ENCODE results near the gene GRM8. TPM values are rescaled to one million over a fixed set of nuclear protein-coding genes. Genes with fewer than 3 reads are reported as not detected.
A peak's percentile ranks its signal among the peaks of the same experiment; 100 is the strongest.

Gene GRM8
- total RNA-seq, 1 experiment from 2014 or later, result not detected

DNA sequence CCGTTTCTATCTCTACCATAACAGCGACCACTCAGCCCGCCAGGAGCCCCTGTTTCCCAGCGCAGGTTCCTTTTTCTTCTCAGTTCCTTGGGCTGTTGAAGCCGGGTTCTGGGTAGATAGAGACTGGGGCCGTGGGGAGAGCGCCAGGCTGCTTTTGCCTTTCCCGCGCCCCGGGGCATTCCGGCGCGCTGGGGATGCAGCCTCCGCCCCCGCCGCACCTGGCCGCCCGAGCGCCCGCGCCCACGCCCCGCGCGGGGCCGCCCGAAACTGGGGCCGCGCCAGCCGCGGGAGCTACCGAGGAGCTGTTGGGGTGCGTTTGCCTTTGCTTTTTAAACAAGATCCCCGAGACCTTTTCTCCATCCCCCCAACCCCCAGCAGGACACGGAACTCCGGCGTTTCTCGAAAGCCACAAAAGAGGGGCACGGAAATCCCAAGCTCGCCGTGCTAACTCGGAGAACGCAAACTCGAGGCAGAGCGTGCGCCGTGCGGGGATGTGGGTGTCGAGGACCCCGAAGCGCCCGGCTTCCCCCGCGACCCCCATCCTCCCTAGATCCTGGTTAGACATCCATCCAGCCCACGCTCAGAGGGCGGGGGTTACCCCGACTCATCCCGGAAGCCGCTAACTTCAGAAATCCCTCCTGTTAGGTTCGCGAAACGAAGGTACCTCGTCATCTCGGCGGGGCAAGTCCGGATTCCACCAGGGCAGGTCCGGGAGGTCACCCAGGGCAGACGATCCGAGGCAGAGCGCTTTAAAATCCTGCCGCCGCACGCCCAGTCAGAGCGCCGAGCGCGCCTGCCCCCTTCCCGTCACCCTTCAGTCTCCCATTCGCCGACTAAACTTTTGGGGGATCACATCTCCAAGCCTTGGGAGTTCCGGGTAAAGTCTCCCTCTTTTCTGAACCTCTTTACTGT lies 1.0 kb downstream of the GRM8 start:
- Histone ChIP-seq H3K79me2 (ENCODE audit: low read length) (no peaks in the 10 kb centered on the region), H2AFZ (ENCODE audit: low read length) (peak overlapping the region; percentile 96), H3K9ac (ENCODE audit: low read length) (no peak overlapping the region), H4K20me1 (ENCODE audit: low read length) (no peaks in the 10 kb centered on the region), H3K4me1 (ENCODE audit: insufficient read depth, low read length) (peaks cover 13% of the 10 kb centered on the region), H3K27ac (ENCODE audit: low read length) (no peak overlapping the region), H3K4me3 (ENCODE audit: low read length) (peak overlapping the region; percentile 79), H3K9me2 (replicated peaks; ENCODE audit: low read length) (no peaks in the 10 kb centered on the region), H3K4me2 (ENCODE audit: low read length) (peak overlapping the region; percentile 96), H3K36me3 (ENCODE audit: low read depth, low read length) (no peaks in the 10 kb centered on the region), H3K9me3 (ENCODE audit: low read length) (no peaks in the 10 kb centered on the region), H3F3A (ENCODE audit: low read length, unreplicated experiment) (no peaks in the 10 kb centered on the region), H3K27me3 (ENCODE audit: low read length) (peaks cover 64% of the 10 kb centered on the region)
- ATAC-seq (no peak), DNase-seq (no peak)
- ChIA-PET POLR2A (ENCODE audit: unreplicated experiment) (no interaction called here), CTCF (no interaction called here)
- TF ChIP-seq, protein P1, sequence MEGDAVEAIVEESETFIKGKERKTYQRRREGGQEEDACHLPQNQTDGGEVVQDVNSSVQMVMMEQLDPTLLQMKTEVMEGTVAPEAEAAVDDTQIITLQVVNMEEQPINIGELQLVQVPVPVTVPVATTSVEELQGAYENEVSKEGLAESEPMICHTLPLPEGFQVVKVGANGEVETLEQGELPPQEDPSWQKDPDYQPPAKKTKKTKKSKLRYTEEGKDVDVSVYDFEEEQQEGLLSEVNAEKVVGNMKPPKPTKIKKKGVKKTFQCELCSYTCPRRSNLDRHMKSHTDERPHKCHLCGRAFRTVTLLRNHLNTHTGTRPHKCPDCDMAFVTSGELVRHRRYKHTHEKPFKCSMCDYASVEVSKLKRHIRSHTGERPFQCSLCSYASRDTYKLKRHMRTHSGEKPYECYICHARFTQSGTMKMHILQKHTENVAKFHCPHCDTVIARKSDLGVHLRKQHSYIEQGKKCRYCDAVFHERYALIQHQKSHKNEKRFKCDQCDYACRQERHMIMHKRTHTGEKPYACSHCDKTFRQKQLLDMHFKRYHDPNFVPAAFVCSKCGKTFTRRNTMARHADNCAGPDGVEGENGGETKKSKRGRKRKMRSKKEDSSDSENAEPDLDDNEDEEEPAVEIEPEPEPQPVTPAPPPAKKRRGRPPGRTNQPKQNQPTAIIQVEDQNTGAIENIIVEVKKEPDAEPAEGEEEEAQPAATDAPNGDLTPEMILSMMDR (conservative IDR thresholded peaks at IDR 0.05; ENCODE audit: low read depth, low read length), result no peak
- TF ChIP-seq EZH2 (IDR thresholded peaks at IDR 0.05; ENCODE audit: low read length, unreplicated experiment) (peak; percentile 62), EZH2phosphoT487 (IDR thresholded peaks at IDR 0.05; ENCODE audit: borderline replicate concordance, low read length) (peak; percentile 45; the same call in 1 of the 2 replicates)
- BruUV-seq (replicated peaks), result no TSS peak
- intact Hi-C loops (cut with micrococcal nuclease), result loop anchor here (5.0 kb wide), 2 partner anchors 141 to 191 kb away; partner anchors contain the start of gene ZNF800

GRCh38 chr7:127251036-127251464 lies 1.7 kb downstream of the GRM8 start:
- H4K20me1 ChIP-seq (ENCODE audit: low read length), result no peaks in the 10 kb centered on the region
- intact Hi-C loops (cut with micrococcal nuclease), result loop anchor here (5.0 kb wide), 2 partner anchors 141 to 191 kb away; partner anchors contain the start of gene ZNF800

More at GRCh38 chr7:127251036-127251464, 1.7 kb downstream of the GRM8 start:
- H3K4me3 ChIP-seq (ENCODE audit: low read length), result no peak overlapping the region
- no peak overlapping the region for H3K9ac ChIP-seq (ENCODE audit: low read length)
- H3K9me3 ChIP-seq (ENCODE audit: low read length), result no peaks in the 10 kb centered on the region
- ChIA-PET POLR2A (ENCODE audit: unreplicated experiment) (no interaction called here), CTCF (interaction anchor here (0.6 to 1.1 kb wide), 3 partner anchors 67 to 264 kb away, joined by 3 to 6 read pairs (median 3); no protein-coding TSS in a partner anchor)
- TF ChIP-seq EZH2 (IDR thresholded peaks at IDR 0.05; ENCODE audit: low read length, unreplicated experiment) (no peak), EZH2phosphoT487 (IDR thresholded peaks at IDR 0.05; ENCODE audit: borderline replicate concordance, low read length) (no peak)
- TF ChIP-seq, protein P1 (conservative IDR thresholded peaks at IDR 0.05; ENCODE audit: low read depth, low read length), result no peak
- ATAC-seq (no peak), DNase-seq (no peak)
- H3K36me3 ChIP-seq (ENCODE audit: low read depth, low read length), result no peaks in the 10 kb centered on the region
- no peaks in the 10 kb centered on the region for H3F3A ChIP-seq (ENCODE audit: low read length, unreplicated experiment)
- H3K4me1 ChIP-seq (ENCODE audit: insufficient read depth, low read length), result peaks cover 13% of the 10 kb centered on the region
- H3K27ac ChIP-seq (ENCODE audit: low read length), result no peak overlapping the region
- peaks cover 69% of the 10 kb centered on the region for H3K27me3 ChIP-seq (ENCODE audit: low read length)
- BruUV-seq (replicated peaks), result no TSS peak
- H3K9me2 ChIP-seq (replicated peaks; ENCODE audit: low read length), result no peaks in the 10 kb centered on the region
- no peak overlapping the region for H2AFZ ChIP-seq (ENCODE audit: low read length)
- H3K79me2 ChIP-seq (ENCODE audit: low read length), result no peaks in the 10 kb centered on the region
- H3K4me2 ChIP-seq (ENCODE audit: low read length), result no peak overlapping the region

Data from PC-3 (cell line).